ENCODE results near the gene GGT1. TPM values are rescaled to one million over a fixed set of nuclear protein-coding genes. Genes with fewer than 3 reads are reported as not detected.

Gene GGT1
- total RNA-seq, 4 donors from 2014 or later, result 0.61 to 7.7 (median 1.2) TPM

GRCh38 chr22:24587948-24588347 is 15.0 kb upstream of the GGT1 start:
- TF ChIP-seq CTCF (IDR thresholded peaks at IDR 0.05) (no peak), POLR2A (IDR thresholded peaks at IDR 0.05) (no peak)
- WGBS, 2 donors, result 90% methylated on average over 5 of the region's 8 CpGs; no CpG with 5 or more reads in 1 of the 2 donors
- H3K27ac ChIP-seq, result no peak overlapping the region
- peaks cover 20 to 35% (median 24%) of the 10 kb centered on the region in 3 donors for H3K4me1 ChIP-seq
- H3K9me3 ChIP-seq, result no peaks in the 10 kb centered on the region
- no peaks in the 10 kb centered on the region for H3K27me3 ChIP-seq
- no peak for DNase-seq
- intact Hi-C loops (cut with DNase I), result no loop called here
- H3K4me3 ChIP-seq, result no peak overlapping the region
- peaks cover 0 to 46% (median 7%) of the 10 kb centered on the region in 3 donors for H3K36me3 ChIP-seq

GRCh38 chr22:24588381-24588756 is 14.6 kb upstream of the GGT1 start:
- no peak overlapping the region for H3K4me3 ChIP-seq
- intact Hi-C loops (cut with DNase I), result no loop called here
- 100% methylated on average over 1 of the region's 13 CpGs; no CpG with 5 or more reads in 1 of the 2 donors for WGBS, 2 donors
- no peaks in the 10 kb centered on the region for H3K9me3 ChIP-seq
- DNase-seq, result no peak
- H3K36me3 ChIP-seq, result peaks cover 0 to 46% (median 7%) of the 10 kb centered on the region in 3 donors
- TF ChIP-seq POLR2A (IDR thresholded peaks at IDR 0.05) (no peak), CTCF (IDR thresholded peaks at IDR 0.05) (no peak)
- H3K27me3 ChIP-seq, result no peaks in the 10 kb centered on the region
- H3K4me1 ChIP-seq, result peaks cover 20 to 35% (median 22%) of the 10 kb centered on the region in 3 donors
- H3K27ac ChIP-seq, result no peak overlapping the region

GRCh38 chr22:24588757-24589481 is 14.1 kb upstream of the GGT1 start:
- 96 to 97% methylated on average over 9 to 12 of the region's 21 CpGs for whole genome bisulfite sequencing, 2 donors
- TF ChIP-seq POLR2A (IDR thresholded peaks at IDR 0.05) (no peak), CTCF (IDR thresholded peaks at IDR 0.05) (no peak)
- no peaks in the 10 kb centered on the region for H3K9me3 ChIP-seq
- DNase-seq, result no peak
- intact Hi-C loops (cut with DNase I), result no loop called here
- H3K4me1 ChIP-seq, result peaks cover 19 to 35% (median 22%) of the 10 kb centered on the region in 3 donors
- peaks cover 0 to 46% (median 7%) of the 10 kb centered on the region in 3 donors for H3K36me3 ChIP-seq
- no peak overlapping the region for H3K27ac ChIP-seq
- no peak overlapping the region for H3K4me3 ChIP-seq
- no peaks in the 10 kb centered on the region for H3K27me3 ChIP-seq

GRCh38 chr22:24589518-24590030 is 13.4 kb upstream of the GGT1 start:
- Histone ChIP-seq H3K9me3 (no peaks in the 10 kb centered on the region), H3K36me3 (peaks cover 0 to 46% (median 7%) of the 10 kb centered on the region in 3 donors), H3K4me3 (no peak overlapping the region), H3K27me3 (no peaks in the 10 kb centered on the region), H3K27ac (no peak overlapping the region), H3K4me1 (peaks cover 16 to 35% (median 22%) of the 10 kb centered on the region in 3 donors)
- no peak for DNase-seq
- intact Hi-C loops (cut with DNase I), result no loop called here
- 94% methylated on average over 2 of the region's 7 CpGs; no CpG with 5 or more reads in 1 of the 2 donors for WGBS, 2 donors
- TF ChIP-seq CTCF (IDR thresholded peaks at IDR 0.05), result no peak
- TF ChIP-seq POLR2A (IDR thresholded peaks at IDR 0.05), result no peak

- 90 to 94% methylated on average over 12 of the region's 12 CpGs for WGBS, 2 donors
- TF ChIP-seq CTCF (IDR thresholded peaks at IDR 0.05) (no peak), POLR2A (IDR thresholded peaks at IDR 0.05) (no peak)
- no peak overlapping the region for H3K4me3 ChIP-seq
- peaks cover 0 to 39% (median 0%) of the 10 kb centered on the region in 3 donors for H3K36me3 ChIP-seq
- H3K27me3 ChIP-seq, result no peaks in the 10 kb centered on the region
- DNase-seq, result no peak
- peaks cover 12 to 35% (median 25%) of the 10 kb centered on the region in 3 donors for H3K4me1 ChIP-seq
- intact Hi-C loops (cut with DNase I), result no loop called here
- no peaks in the 10 kb centered on the region for H3K9me3 ChIP-seq
- no peak overlapping the region for H3K27ac ChIP-seq
These were observed 12.3 kb upstream of the GGT1 start for GRCh38 chr22:24590596-24591173.
